SK-N-SH (cell line): ENCODE data around the gene MAST4. TPM values are rescaled to one million over a fixed set of nuclear protein-coding genes. Genes with fewer than 3 reads are reported as not detected.

Experiments used
- CTCF ChIA-PET: fragments of 300-600, 350-600 bp; formaldehyde crosslinking; extraction: SDS; loops from one replicate; lab custom pipeline; 2021; lab: Yijun Ruan, JAX
- POLR2A ChIA-PET: fragments of 350-600 bp; sonication (Branson Sonifier 250); formaldehyde crosslinking; extraction: SDS; loops from one replicate; lab custom pipeline; 2020; ENCODE audit warnings: antibody characterized with exemption, inconsistent platforms; lab: Yijun Ruan, JAX
- DNase-seq: peaks from one replicate; pipeline ENCODE4 v3.0.0; 2012
- H2AFZ ChIP-seq: fragments of 200-600 bp; sonication (generic); 2 replicates; pipeline ENCODE4 v1.8.1; 2016; ENCODE audit warnings: antibody characterized with exemption, mild to moderate bottlenecking, low read depth
- H3F3A ChIP-seq: fragments of 200-600 bp; sonication (generic); replicated peaks from 2 replicates; pipeline ENCODE3; 2016; ENCODE audit warnings: antibody characterized with exemption, mild to moderate bottlenecking; ENCODE audit not compliant: insufficient read depth
- H3K27ac ChIP-seq, 2 experiments: fragments of 200-500 bp in 1 of 2; fragments of 200-600 bp in 1 of 2; sonication (Bioruptor generic) in 1 of 2; sonication (generic), shearing (Covaris generic) in 1 of 2; 2 replicates each; pipeline versions ENCODE4 v1.5.1 to v1.6.1; 2014 to 2016; ENCODE audit warnings: low read depth in 2 of 2, inconsistent platforms in 1 of 2, low read length in 1 of 2, mild to moderate bottlenecking in 1 of 2, mixed read lengths in 1 of 2
- H3K27me3 ChIP-seq: fragments of 200-600 bp; sonication (generic), shearing (Covaris generic); 2 replicates; pipeline ENCODE4 v1.6.1; 2016; ENCODE audit warnings: mixed run types; ENCODE audit not compliant: insufficient read depth
- H3K36me3 ChIP-seq, 2 experiments: fragments of 200-500 bp in 1 of 2; fragments of 200-600 bp in 1 of 2; sonication (Bioruptor generic) in 1 of 2; sonication (generic) in 1 of 2; replicated peaks in 1 of 2; 2 replicates each; pipeline versions ENCODE3 to v1.5.1; 2014 to 2016; ENCODE audit warnings: low read length in 1 of 2, mild to moderate bottlenecking in 1 of 2; ENCODE audit not compliant: insufficient read depth in 2 of 2, control insufficient read depth in 1 of 2
- H3K4me1 ChIP-seq, 2 experiments: fragments of 200-500 bp in 1 of 2; fragments of 200-600 bp in 1 of 2; sonication (Bioruptor generic) in 1 of 2; sonication (generic), shearing (Covaris generic) in 1 of 2; 2 replicates each; pipeline versions ENCODE4 v1.5.1 to v1.6.1; 2014 to 2016; ENCODE audit warnings: low read depth in 1 of 2, low read length in 1 of 2, mixed run types in 1 of 2; ENCODE audit not compliant: insufficient read depth in 2 of 2, control insufficient read depth in 1 of 2
- H3K4me2 ChIP-seq: fragments of 200-600 bp; sonication (generic), shearing (Covaris generic); 2 replicates; pipeline ENCODE4 v1.6.1; 2017; ENCODE audit warnings: mixed run types
- H3K4me3 ChIP-seq, 2 experiments: fragments of 200-500 bp in 1 of 2; fragments of 200-600 bp in 1 of 2; sonication (Bioruptor generic) in 1 of 2; sonication (generic), shearing (Covaris generic) in 1 of 2; 2 replicates each; pipeline versions ENCODE4 v1.5.1 to v1.8.1; 2014 to 2016; ENCODE audit warnings: low read depth in 2 of 2, inconsistent platforms in 1 of 2, low read length in 1 of 2, mild to moderate bottlenecking in 1 of 2, mixed read lengths in 1 of 2, moderate library complexity in 1 of 2
- H3K79me2 ChIP-seq: fragments of 200-600 bp; sonication (generic); 2 replicates; pipeline ENCODE4 v1.8.1; 2017; ENCODE audit warnings: mild to moderate bottlenecking; ENCODE audit not compliant: insufficient read depth
- H3K9ac ChIP-seq: fragments of 200-600 bp; sonication (generic); 2 replicates; pipeline ENCODE4 v1.6.1; 2017; ENCODE audit warnings: mixed run types
- H3K9me2 ChIP-seq: fragments of 200-600 bp; sonication (generic); 2 replicates; pipeline ENCODE4 v1.6.1; 2017; ENCODE audit warnings: mixed run types
- H3K9me3 ChIP-seq: fragments of 200-600 bp; sonication (generic); 2 replicates; pipeline ENCODE4 v1.6.1; 2017; ENCODE audit warnings: mixed run types, mild to moderate bottlenecking, moderate library complexity
- H4K20me1 ChIP-seq: fragments of 200-600 bp; sonication (generic); 2 replicates; pipeline ENCODE4 v1.6.1; 2017; ENCODE audit warnings: mild to moderate bottlenecking, mixed run types; ENCODE audit not compliant: insufficient read depth
- CHD2 ChIP-seq: fragments of 150-350 bp; IDR thresholded peaks from 2 replicates; pipeline ENCODE4 v1.6.1; 2018; ENCODE audit warnings: low read length; ENCODE audit not compliant: partially characterized antibody
- CTCF ChIP-seq: fragments of 200-600 bp; sonication (generic); IDR thresholded peaks from 2 replicates; pipeline ENCODE4 v1.6.1; 2017; ENCODE audit warnings: antibody characterized with exemption, mild to moderate bottlenecking, moderate library complexity
- EP300 ChIP-seq, 2 experiments: IDR thresholded peaks; 2 replicates each; pipeline versions ENCODE4 v1.4.0 to v1.6.1; 2012; ENCODE audit warnings: borderline replicate concordance in 1 of 2, low read depth in 1 of 2, low read length in 1 of 2
- EZH2phosphoT487 ChIP-seq: fragments of 200-600 bp; sonication (generic); IDR thresholded peaks from 2 replicates; pipeline ENCODE4 v1.6.1; 2017; ENCODE audit warnings: low read depth, mixed run types, mild to moderate bottlenecking, antibody characterized with exemption, moderate library complexity, borderline replicate concordance
- FOSL2 ChIP-seq: IDR thresholded peaks from 2 replicates; pipeline ENCODE4 v1.4.0; 2012; ENCODE audit warnings: low read depth, mild to moderate bottlenecking, moderate library complexity, borderline replicate concordance
- FOXM1 ChIP-seq: IDR thresholded peaks from 2 replicates; pipeline ENCODE4 v1.4.0; 2012; ENCODE audit warnings: low read depth, mild to moderate bottlenecking
- JUND ChIP-seq: IDR thresholded peaks from 2 replicates; pipeline ENCODE4 v1.4.0; 2012
- MAX ChIP-seq: IDR thresholded peaks from 2 replicates; pipeline ENCODE4 v1.4.0; 2012; ENCODE audit warnings: low read depth
- MEF2A ChIP-seq: IDR thresholded peaks from 2 replicates; pipeline ENCODE4 v1.4.0; 2012; ENCODE audit warnings: low read depth, borderline replicate concordance
- MXI1 ChIP-seq: IDR thresholded peaks from 2 replicates; pipeline ENCODE4 v1.6.1; 2012; ENCODE audit warnings: mild to moderate bottlenecking, low read depth, low read length, improper control_type of control experiment
- NFIC ChIP-seq: IDR thresholded peaks from 2 replicates; pipeline ENCODE4 v1.4.0; 2012; ENCODE audit warnings: borderline replicate concordance
- POLR2AphosphoS5 ChIP-seq: IDR thresholded peaks from 2 replicates; pipeline ENCODE4 v1.6.1; 2012; ENCODE audit warnings: low read depth, low read length
- RCOR1 ChIP-seq: fragments of 150-350 bp; IDR thresholded peaks from 2 replicates; pipeline ENCODE4 v1.6.1; 2017; ENCODE audit warnings: antibody characterized with exemption, low read length
- RFX5 ChIP-seq: IDR thresholded peaks from 2 replicates; pipeline ENCODE4 v1.6.1; 2012; ENCODE audit warnings: mild to moderate bottlenecking, improper control_type of control experiment, low read length
- RXRA ChIP-seq: IDR thresholded peaks from 2 replicates; pipeline ENCODE4 v1.4.0; 2012; ENCODE audit warnings: low read depth, mild to moderate bottlenecking, borderline replicate concordance
- SIN3A ChIP-seq: IDR thresholded peaks from 2 replicates; pipeline ENCODE4 v1.6.1; 2012; ENCODE audit warnings: low read depth, mild to moderate bottlenecking, low read length, moderate library complexity, borderline replicate concordance
- SMC3 ChIP-seq: IDR thresholded peaks from 2 replicates; pipeline ENCODE4 v1.6.1; 2012; ENCODE audit warnings: low read depth, low read length, improper control_type of control experiment
- TAF1 ChIP-seq: IDR thresholded peaks from 2 replicates; pipeline ENCODE4 v1.6.1; 2012; ENCODE audit warnings: low read depth, mild to moderate bottlenecking, low read length, moderate library complexity, borderline replicate concordance
- TCF12 ChIP-seq: IDR thresholded peaks from 2 replicates; pipeline ENCODE4 v1.4.0; 2012
- YY1 ChIP-seq: IDR thresholded peaks from 2 replicates; pipeline ENCODE4 v1.4.0; 2012; ENCODE audit warnings: low read depth, mild to moderate bottlenecking
- WGBS: methylation state at CpG from one replicate; pipeline ENCODE4 v1.1.6; 2017; ENCODE audit warnings: low lambda C conversion rate; 5-methylcytosine and 5-hydroxymethylcytosine counted together
- polyA plus RNA-seq, 3 experiments: library from polyadenylated mRNA; depleted of rRNA; stranded (reverse); fragments of >200 nt; gene quantifications; 2 replicates each; pipeline ENCODE4 v1.2.3, GENCODE V29; 2012
- TF ChIP-seq, protein P1 (sequence below): IDR thresholded peaks from 2 replicates; pipeline ENCODE4; 2012

Gene MAST4
- polyA plus RNA-seq, 1 of the 3 experiments (the other 2 are of a cell fraction): 2.2 TPM

DNA sequence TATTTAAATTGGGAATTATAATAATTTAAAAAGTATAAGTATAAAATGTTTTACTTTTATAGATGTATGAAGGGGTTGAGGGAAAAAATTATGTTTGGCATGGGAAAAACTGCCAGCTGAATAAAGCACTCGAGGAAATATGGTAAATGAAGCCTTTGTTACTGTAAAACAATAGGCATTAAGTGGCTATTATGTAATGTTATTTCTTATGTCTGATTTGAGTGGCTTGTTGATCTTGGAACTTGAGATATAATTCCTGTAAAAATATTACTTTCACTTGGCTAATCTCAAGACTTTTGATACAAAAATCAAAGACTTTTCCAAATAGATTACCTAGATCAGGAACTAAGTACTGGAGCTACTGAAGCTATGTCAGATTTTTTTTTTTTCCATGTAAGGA is 417.5 kb downstream of the MAST4 start:
- H3K36me3 ChIP-seq: no peaks in the 10 kb centered on the region
- TF ChIP-seq FOSL2: no peak
- no peak for TF ChIP-seq MEF2A
- no peak for TF ChIP-seq CHD2
- TF ChIP-seq RFX5: no peak
- no peak for TF ChIP-seq POLR2AphosphoS5
- no peak for TF ChIP-seq TCF12
- TF ChIP-seq JUND: no peak
- no peak for TF ChIP-seq YY1
- TF ChIP-seq, all 33 proteins: peak for 0
- Histone ChIP-seq H3K9me2 (no peaks in the 10 kb centered on the region), H3K79me2 (no peaks in the 10 kb centered on the region; the same call in 1 of the 2 replicates), H3K4me1 (peaks cover 19% of the 10 kb centered on the region in 2 experiments), H3K9me3 (no peaks in the 10 kb centered on the region), H4K20me1 (no peaks in the 10 kb centered on the region), H3K9ac (no peak overlapping the region), H3F3A (peaks cover 16% of the 10 kb centered on the region), H3K27ac (no peak overlapping the region), H3K27me3 (no peaks in the 10 kb centered on the region), H3K4me2 (no peak overlapping the region), H2AFZ (no peak overlapping the region), H3K4me3 (no peak overlapping the region)
- DNase-seq: no peak
- ChIA-PET POLR2A (no interaction called here), CTCF (interaction anchor here (1.4 to 2.2 kb wide), 2 partner anchors 9 to 195 kb away, joined by 4 to 5 read pairs; no protein-coding TSS in a partner anchor)
- WGBS: 78% methylated on average over 1 of the region's 1 CpG

GRCh38 chr5:67014191-67014590 is 418.0 kb downstream of the MAST4 start:
- POLR2A ChIA-PET: no interaction called here
- H3F3A ChIP-seq: peaks cover 16% of the 10 kb centered on the region
- H3K4me3 ChIP-seq: no peak overlapping the region

More at GRCh38 chr5:67014191-67014590, 418.0 kb downstream of the MAST4 start:
- Histone ChIP-seq H3K9me2 (no peaks in the 10 kb centered on the region), H4K20me1 (no peaks in the 10 kb centered on the region), H3K79me2 (no peaks in the 10 kb centered on the region; the same call in 1 of the 2 replicates), H3K27ac (no peak overlapping the region), H3K4me1 (peaks cover 19% of the 10 kb centered on the region in 2 experiments), H3K9me3 (no peaks in the 10 kb centered on the region), H3K4me2 (no peak overlapping the region), H2AFZ (no peak overlapping the region), H3K36me3 (no peaks in the 10 kb centered on the region), H3K27me3 (no peaks in the 10 kb centered on the region), H3K9ac (no peak overlapping the region)
- TF ChIP-seq, protein P1, sequence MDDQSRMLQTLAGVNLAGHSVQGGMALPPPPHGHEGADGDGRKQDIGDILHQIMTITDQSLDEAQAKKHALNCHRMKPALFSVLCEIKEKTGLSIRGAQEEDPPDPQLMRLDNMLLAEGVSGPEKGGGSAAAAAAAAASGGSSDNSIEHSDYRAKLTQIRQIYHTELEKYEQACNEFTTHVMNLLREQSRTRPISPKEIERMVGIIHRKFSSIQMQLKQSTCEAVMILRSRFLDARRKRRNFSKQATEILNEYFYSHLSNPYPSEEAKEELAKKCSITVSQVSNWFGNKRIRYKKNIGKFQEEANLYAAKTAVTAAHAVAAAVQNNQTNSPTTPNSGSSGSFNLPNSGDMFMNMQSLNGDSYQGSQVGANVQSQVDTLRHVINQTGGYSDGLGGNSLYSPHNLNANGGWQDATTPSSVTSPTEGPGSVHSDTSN: no peak
- no peak for TF ChIP-seq MXI1
- TF ChIP-seq NFIC: no peak
- TF ChIP-seq RXRA: no peak
- no peak for TF ChIP-seq YY1
- TF ChIP-seq EZH2phosphoT487: no peak
- no peak for TF ChIP-seq SMC3
- TF ChIP-seq CTCF: no peak
- no peak for TF ChIP-seq POLR2AphosphoS5
- no peak for TF ChIP-seq MAX
- TF ChIP-seq TCF12: no peak
- TF ChIP-seq EP300 (IDR thresholded peaks at IDR 0.05; ENCODE audit: borderline replicate concordance in 1 of 2, low read depth in 1 of 2, low read length in 1 of 2): no peak
- no peak for TF ChIP-seq RCOR1
- no peak for TF ChIP-seq JUND
- no peak for TF ChIP-seq FOXM1
- TF ChIP-seq SIN3A: no peak
- no peak for TF ChIP-seq TAF1
- no peak for DNase-seq
- CTCF ChIA-PET: interaction anchor here (1.2 to 2.2 kb wide), 2 partner anchors 24 to 194 kb away, joined by 3 to 5 read pairs; no protein-coding TSS in a partner anchor
- WGBS: 99% methylated on average over 5 of the region's 5 CpGs
